KMS-11 (cell line): ENCODE results near the gene PTGDS.

Source experiments
- H2AFZ ChIP-seq: fragments of 200-600 bp; sonication (generic); 2 replicates; pipeline ENCODE4 v1.6.1; 2016; ENCODE audit warnings: antibody characterized with exemption, mixed run types, low read depth
- H3K27ac ChIP-seq: fragments of 200-600 bp; sonication (generic); 2 replicates; pipeline ENCODE4 v1.6.1; 2016; ENCODE audit warnings: mild to moderate bottlenecking, mixed run types
- H3K27me3 ChIP-seq: fragments of 200-600 bp; sonication (generic); 2 replicates; pipeline ENCODE4 v1.6.1; 2017; ENCODE audit warnings: mild to moderate bottlenecking, low read depth, mixed run types, moderate library complexity; ENCODE audit not compliant: insufficient read depth
- H3K36me3 ChIP-seq: fragments of 200-600 bp; sonication (generic); 2 replicates; pipeline ENCODE4 v1.6.1; 2017; ENCODE audit warnings: mild to moderate bottlenecking, mixed run types; ENCODE audit not compliant: insufficient read depth
- H3K4me1 ChIP-seq: fragments of 200-600 bp; sonication (generic); 2 replicates; pipeline ENCODE4 v1.6.1; 2016; ENCODE audit warnings: mild to moderate bottlenecking, low read depth, mixed run types; ENCODE audit not compliant: poor library complexity, severe bottlenecking
- H3K4me2 ChIP-seq: fragments of 200-600 bp; sonication (generic); 2 replicates; pipeline ENCODE4 v1.7.0; 2016; ENCODE audit warnings: mild to moderate bottlenecking, mixed run types
- H3K4me3 ChIP-seq: fragments of 200-600 bp; sonication (generic); IDR thresholded peaks from 2 replicates; pipeline ENCODE4 v1.6.1; 2017; ENCODE audit warnings: low read depth, low read length, mixed read lengths; ENCODE audit not compliant: insufficient read depth
- H3K79me2 ChIP-seq: fragments of 200-600 bp; sonication (generic); 2 replicates; pipeline ENCODE4 v1.6.1; 2016; ENCODE audit warnings: low read depth, mixed run types; ENCODE audit not compliant: insufficient read depth
- H3K9ac ChIP-seq: fragments of 200-600 bp; sonication (generic); 2 replicates; pipeline ENCODE4 v1.6.1; 2016; ENCODE audit warnings: mild to moderate bottlenecking, mixed run types
- H4K20me1 ChIP-seq: fragments of 200-600 bp; sonication (generic); 2 replicates; pipeline ENCODE4 v1.6.1; 2016; ENCODE audit warnings: mild to moderate bottlenecking, mixed run types; ENCODE audit not compliant: insufficient read depth
- CTCF ChIP-seq: fragments of 200-600 bp; sonication (generic); conservative IDR thresholded peaks from 2 replicates; pipeline ENCODE4 v1.6.1; 2017; ENCODE audit warnings: low read depth, mild to moderate bottlenecking, antibody characterized with exemption, low read length, moderate library complexity, mixed read lengths

The PTGDS gene

GRCh38 chr9:137023157-137023556, 45.9 kb downstream of the PTGDS start:
- Histone ChIP-seq H3K79me2 (no peaks in the 10 kb centered on the region), H3K4me2 (no peak overlapping the region), H4K20me1 (no peaks in the 10 kb centered on the region), H3K27ac (no peak overlapping the region), H3K4me3 (no peak overlapping the region), H3K9ac (no peak overlapping the region), H3K27me3 (peaks cover 13% of the 10 kb centered on the region; the same call in 1 of the 2 replicates), H3K4me1 (peaks cover 4% of the 10 kb centered on the region), H2AFZ (no peak overlapping the region), H3K36me3 (no peaks in the 10 kb centered on the region)
- TF ChIP-seq CTCF, result no peak

- Histone ChIP-seq H3K36me3 (no peaks in the 10 kb centered on the region), H3K4me3 (no peak overlapping the region), H3K79me2 (no peaks in the 10 kb centered on the region), H3K9ac (no peak overlapping the region), H2AFZ (no peak overlapping the region), H4K20me1 (no peaks in the 10 kb centered on the region), H3K4me1 (peaks cover 7% of the 10 kb centered on the region), H3K27ac (no peak overlapping the region), H3K4me2 (no peak overlapping the region), H3K27me3 (peaks cover 13% of the 10 kb centered on the region; the same call in 1 of the 2 replicates)
- TF ChIP-seq CTCF, result no peak
These were observed 46.3 kb downstream of the PTGDS start for GRCh38 chr9:137023583-137023991.

GRCh38 chr9:137025517-137025966, 48.2 kb downstream of the PTGDS start:
- peaks cover 26% of the 10 kb centered on the region for H3K4me1 ChIP-seq
- no peak for TF ChIP-seq CTCF
- no peak overlapping the region for H3K4me2 ChIP-seq
- no peak overlapping the region for H3K27ac ChIP-seq
- H3K9ac ChIP-seq, result no peak overlapping the region
- H4K20me1 ChIP-seq, result no peaks in the 10 kb centered on the region
- no peak overlapping the region for H2AFZ ChIP-seq
- no peaks in the 10 kb centered on the region for H3K36me3 ChIP-seq
- H3K79me2 ChIP-seq, result no peaks in the 10 kb centered on the region
- peaks cover 8% of the 10 kb centered on the region; the same call in 1 of the 2 replicates for H3K27me3 ChIP-seq
- no peak overlapping the region for H3K4me3 ChIP-seq

GRCh38 chr9:137026384-137026783, 49.1 kb downstream of the PTGDS start:
- peaks cover 8% of the 10 kb centered on the region; the same call in 1 of the 2 replicates for H3K27me3 ChIP-seq
- H3K79me2 ChIP-seq, result no peaks in the 10 kb centered on the region
- H3K4me2 ChIP-seq, result no peak overlapping the region
- no peak overlapping the region for H3K27ac ChIP-seq
- no peaks in the 10 kb centered on the region for H4K20me1 ChIP-seq
- H3K4me3 ChIP-seq, result no peak overlapping the region
- peaks cover 31% of the 10 kb centered on the region for H3K4me1 ChIP-seq
- no peak for TF ChIP-seq CTCF
- H3K36me3 ChIP-seq, result no peaks in the 10 kb centered on the region
- no peak overlapping the region for H2AFZ ChIP-seq
- no peak overlapping the region for H3K9ac ChIP-seq
